ENCODE results near the gene FOXS1. TPM values are rescaled to one million over a fixed set of nuclear protein-coding genes. Genes with fewer than 3 reads are reported as not detected.
A peak's percentile ranks its signal among the peaks of the same experiment; 100 is the strongest.

The FOXS1 gene
- total RNA-seq (not detected), total RNA-seq (0 to 0.09 (median 0) reads per million in 29 experiments)
- not detected for total RNA-seq (2013)

DNA sequence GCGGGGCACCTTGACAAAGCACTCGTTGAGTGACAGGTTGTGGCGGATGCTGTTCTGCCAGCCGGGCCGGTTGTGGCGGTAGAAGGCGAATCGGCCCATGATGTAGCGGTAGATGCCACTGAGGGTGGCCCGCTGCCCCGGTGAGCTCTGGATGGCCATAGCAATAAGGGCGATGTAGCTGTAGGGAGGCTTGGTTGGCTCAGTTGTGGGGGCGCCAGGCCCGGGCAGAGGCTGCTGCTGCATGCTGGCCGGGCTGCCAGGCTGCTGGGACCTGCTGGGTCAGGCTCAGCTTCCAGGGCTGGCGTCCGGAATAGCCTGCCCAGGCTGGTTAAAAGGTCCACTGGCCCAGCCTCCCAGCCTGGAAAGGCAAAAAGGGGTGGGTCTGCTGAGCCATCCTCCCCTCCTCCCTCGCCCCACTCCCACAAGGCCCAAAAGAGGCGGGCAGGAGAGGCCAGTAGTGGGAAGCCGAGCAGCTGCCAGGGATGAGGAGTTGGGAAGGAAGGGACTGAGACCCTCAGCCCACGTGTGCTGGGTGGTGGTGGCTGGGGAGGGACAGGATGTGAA, at the start of gene FOXS1:
FOXS1 (minus strand) TSS at position 305 of the 564 bp plus-strand sequence; CDS start at position 243, 62 bp downstream.
- CTCF ChIA-PET, result interaction anchor here in 1 of 2 donors (1.0 kb wide), 1 partner anchor 12 kb away, joined by 4 read pairs; no protein-coding TSS in a partner anchor
- POLR2A ChIA-PET, result no interaction called here
- no peak within 1 kb of the TSS for H3K4me3 Mint-ChIP-seq
- Histone ChIP-seq H3K9me3 (no peaks in the 10 kb centered on the region), H3K27me3 (replicated peaks in 1 of 2; ENCODE audit: control insufficient read depth in 2 of 2, extremely low read depth in 1 of 2, insufficient read depth in 2 of 2, low read length in 1 of 2) (peaks cover 0 to 16% of the 10 kb centered on the region in 2 experiments), H3K4me1 (ENCODE audit: control insufficient read depth in 1 of 2, extremely low read depth in 1 of 2, insufficient read depth in 2 of 2, low read length in 2 of 2) (no peaks in the 10 kb centered on the region), H3K27ac (ENCODE audit: low read length) (no peak within 1 kb of the TSS), H3K4me3 (ENCODE audit: control insufficient read depth in 1 of 2, extremely low read depth in 1 of 2, low read length in 1 of 2) (no peak within 1 kb of the TSS), H3K36me3 (ENCODE audit: control insufficient read depth in 2 of 2, extremely low read depth in 1 of 2, insufficient read depth in 1 of 2, low read length in 1 of 2) (no peaks in the 10 kb centered on the region)
- DNase-seq (no peak), ATAC-seq (replicated peaks in 1 of 4) (no peak)
- H3K27ac Mint-ChIP-seq, result no peak within 1 kb of the TSS
- no peaks in the 10 kb centered on the region for H3K36me3 Mint-ChIP-seq
- H3K27me3 Mint-ChIP-seq, result peaks cover 0 to 15% of the 10 kb centered on the region in 2 donors
- H3K4me1 Mint-ChIP-seq, result no peaks in the 10 kb centered on the region
- H3K9me3 Mint-ChIP-seq, result no peaks in the 10 kb centered on the region
- WGBS (ENCODE audit: insufficient coverage), result 90% methylated on average over 17 of the region's 21 CpGs

DNA sequence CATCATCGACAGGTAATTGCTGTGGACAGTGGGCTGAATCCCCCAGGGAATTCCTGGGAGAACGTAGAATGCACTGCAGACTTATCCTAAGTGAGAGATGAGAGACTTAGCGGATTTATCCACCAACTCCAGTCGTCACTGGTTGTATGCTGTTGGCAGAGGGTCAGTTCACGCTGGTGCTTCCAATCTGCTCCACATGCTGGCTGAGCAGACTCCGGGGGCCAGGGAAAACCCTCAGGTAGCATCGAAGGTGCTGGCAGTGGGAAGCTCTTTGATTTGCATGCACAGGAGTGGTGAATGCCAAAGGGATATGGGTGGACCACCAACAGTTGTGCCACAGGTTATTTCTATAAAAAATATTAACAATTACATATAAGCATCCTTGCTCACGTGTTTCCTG, 45.2 kb upstream of the FOXS1 start:
- H3K27me3 ChIP-seq (replicated peaks in 1 of 2; ENCODE audit: control insufficient read depth in 2 of 2, extremely low read depth in 1 of 2, insufficient read depth in 2 of 2, low read length in 1 of 2), result peaks cover 0 to 7% of the 10 kb centered on the region in 2 experiments

GRCh38 chr20:31883829-31884228, 38.4 kb upstream of the FOXS1 start:
- Mint-ChIP-seq H3K27me3 (peaks cover 11 to 20% of the 10 kb centered on the region in 2 donors), H3K36me3 (no peaks in the 10 kb centered on the region), H3K9me3 (no peaks in the 10 kb centered on the region), H3K4me1 (peaks cover 16 to 19% (median 17%) of the 10 kb centered on the region in 3 donors), H3K27ac (no peak overlapping the region), H3K4me3 (no peak overlapping the region)
- ChIA-PET CTCF (no interaction called here), POLR2A (no interaction called here)
- H3K36me3 ChIP-seq (ENCODE audit: control insufficient read depth in 2 of 2, extremely low read depth in 1 of 2, insufficient read depth in 1 of 2, low read length in 1 of 2), result no peaks in the 10 kb centered on the region
- peaks cover 4 to 12% of the 10 kb centered on the region in 2 experiments for H3K4me1 ChIP-seq (ENCODE audit: control insufficient read depth in 1 of 2, extremely low read depth in 1 of 2, insufficient read depth in 2 of 2, low read length in 2 of 2)
- H3K27ac ChIP-seq (ENCODE audit: low read length), result no peak overlapping the region
- DNase-seq (no peak), ATAC-seq (replicated peaks in 1 of 4) (no peak)
- H3K27me3 ChIP-seq (replicated peaks in 1 of 2; ENCODE audit: control insufficient read depth in 2 of 2, extremely low read depth in 1 of 2, insufficient read depth in 2 of 2, low read length in 1 of 2), result peaks cover 0 to 15% of the 10 kb centered on the region in 2 experiments
- H3K9me3 ChIP-seq, result no peaks in the 10 kb centered on the region
- H3K4me3 ChIP-seq (ENCODE audit: control insufficient read depth in 1 of 2, extremely low read depth in 1 of 2, low read length in 1 of 2), result no peak overlapping the region

More for the DNA sequence above, 45.2 kb upstream of the FOXS1 start:
- H3K4me3 ChIP-seq (ENCODE audit: control insufficient read depth in 1 of 2, extremely low read depth in 1 of 2, low read length in 1 of 2), result no peak overlapping the region
- Mint-ChIP-seq H3K4me3 (no peak overlapping the region), H3K9me3 (peaks cover 0 to 3% (median 0%) of the 10 kb centered on the region in 3 donors), H3K27me3 (peaks cover 12 to 20% of the 10 kb centered on the region in 2 donors), H3K27ac (no peak overlapping the region), H3K4me1 (peaks cover 0 to 3% (median 0%) of the 10 kb centered on the region in 3 donors), H3K36me3 (no peaks in the 10 kb centered on the region)
- DNase-seq, result no peak
- H3K36me3 ChIP-seq (ENCODE audit: control insufficient read depth in 2 of 2, extremely low read depth in 1 of 2, insufficient read depth in 1 of 2, low read length in 1 of 2), result no peaks in the 10 kb centered on the region
- CTCF ChIA-PET, result interaction anchor here in 1 of 2 donors (0.5 to 0.6 kb wide), 2 partner anchors 130 to 217 kb away, joined by 3 to 9 read pairs; no protein-coding TSS in a partner anchor
- POLR2A ChIA-PET, result no interaction called here
- no peaks in the 10 kb centered on the region for H3K4me1 ChIP-seq (ENCODE audit: control insufficient read depth in 1 of 2, extremely low read depth in 1 of 2, insufficient read depth in 2 of 2, low read length in 2 of 2)
- H3K9me3 ChIP-seq, result no peaks in the 10 kb centered on the region
- H3K27ac ChIP-seq (ENCODE audit: low read length), result no peak overlapping the region
- WGBS (ENCODE audit: insufficient coverage), result 76% methylated on average over 8 of the region's 8 CpGs
- ATAC-seq (replicated peaks in 1 of 4), result no peak

DNA sequence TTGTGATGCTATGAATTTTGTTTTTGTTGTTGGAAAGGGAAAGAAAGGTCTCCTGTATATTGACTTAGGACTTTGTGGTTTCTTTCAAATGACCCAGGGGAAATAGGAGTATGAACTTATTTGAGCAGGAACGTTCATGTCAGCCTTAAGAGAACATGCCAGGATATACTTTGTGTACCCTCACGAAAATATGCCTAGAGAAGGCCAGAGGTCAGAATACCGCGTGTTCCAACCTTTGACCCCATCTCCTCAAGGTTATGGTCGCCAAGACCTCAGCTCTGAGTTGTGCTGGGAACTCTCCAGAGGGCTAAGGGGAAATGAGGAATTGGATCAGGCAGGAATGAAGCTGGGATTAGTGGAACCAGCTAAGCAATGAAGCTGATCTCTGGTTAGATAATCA, 36.5 kb upstream of the FOXS1 start:
- Histone ChIP-seq H3K36me3 (ENCODE audit: control insufficient read depth in 2 of 2, extremely low read depth in 1 of 2, insufficient read depth in 1 of 2, low read length in 1 of 2) (no peaks in the 10 kb centered on the region), H3K27ac (ENCODE audit: low read length) (no peak overlapping the region), H3K9me3 (no peaks in the 10 kb centered on the region), H3K27me3 (replicated peaks in 1 of 2; ENCODE audit: control insufficient read depth in 2 of 2, extremely low read depth in 1 of 2, insufficient read depth in 2 of 2, low read length in 1 of 2) (peaks cover 3 to 17% of the 10 kb centered on the region in 2 experiments), H3K4me1 (ENCODE audit: control insufficient read depth in 1 of 2, extremely low read depth in 1 of 2, insufficient read depth in 2 of 2, low read length in 2 of 2) (peaks cover 4 to 12% of the 10 kb centered on the region in 2 experiments), H3K4me3 (ENCODE audit: control insufficient read depth in 1 of 2, extremely low read depth in 1 of 2, low read length in 1 of 2) (no peak overlapping the region)
- no peaks in the 10 kb centered on the region for H3K36me3 Mint-ChIP-seq
- peak overlapping the region in 1 of 3 donors; percentile 11 for H3K4me3 Mint-ChIP-seq
- peaks cover 11 to 21% of the 10 kb centered on the region in 2 donors for H3K27me3 Mint-ChIP-seq
- no peak overlapping the region for H3K27ac Mint-ChIP-seq
- ChIA-PET POLR2A (no interaction called here), CTCF (interaction anchor here in 1 of 2 donors (0.6 to 1.3 kb wide), 2 partner anchors 11 to 70 kb away, joined by 4 to 5 read pairs; partner anchors contain the start of gene PDRG1)
- 60% methylated on average over 1 of the region's 5 CpGs for WGBS (ENCODE audit: insufficient coverage)
- DNase-seq, result no peak
- ATAC-seq (replicated peaks in 1 of 4), result no peak
- H3K9me3 Mint-ChIP-seq, result no peaks in the 10 kb centered on the region
- peaks cover 16 to 19% (median 17%) of the 10 kb centered on the region in 3 donors for H3K4me1 Mint-ChIP-seq

DNA sequence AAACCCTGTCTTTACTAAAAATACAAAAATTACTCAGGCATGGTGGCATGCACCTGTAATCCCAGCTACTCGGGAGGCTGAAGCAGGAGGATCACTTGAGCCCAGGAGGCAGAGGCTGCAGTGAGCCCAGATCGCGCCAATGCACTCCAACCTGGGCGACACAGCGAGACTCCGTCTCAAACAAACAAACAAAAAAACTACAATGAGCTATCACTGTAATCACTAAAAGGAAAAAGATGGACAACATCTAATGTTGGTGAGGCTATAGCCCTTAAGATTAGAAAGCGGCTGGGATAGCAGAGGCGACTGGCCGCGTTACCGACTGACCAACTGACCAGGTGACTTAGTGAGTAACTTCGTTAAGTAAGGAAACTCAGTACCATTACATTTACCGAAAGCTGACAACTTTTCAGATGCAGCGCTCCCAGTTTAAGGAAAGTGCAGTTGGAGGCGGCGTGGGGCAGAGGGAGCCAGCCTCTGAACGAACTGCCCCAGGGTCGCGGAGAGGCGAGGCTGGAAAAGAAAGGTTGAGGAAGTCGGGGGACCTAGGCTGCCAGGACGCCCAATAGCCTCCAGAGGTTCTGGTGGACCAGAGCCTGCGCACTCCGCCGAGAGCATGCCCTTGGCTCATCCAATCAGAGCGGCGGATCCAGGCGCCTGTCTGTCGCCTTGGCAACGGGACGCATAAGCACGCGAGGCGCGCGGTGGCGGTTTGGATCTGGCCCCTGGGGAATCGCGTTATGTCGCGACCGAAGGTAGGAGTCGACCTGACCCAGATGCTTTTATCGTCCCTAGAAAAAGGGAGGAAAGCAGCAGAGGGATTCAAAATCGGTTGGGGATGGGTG, 34.0 kb upstream of the FOXS1 start:
- Mint-ChIP-seq H3K27ac (peak overlapping the region in 1 of 2 donors; percentile 70), H3K4me1 (peaks cover 16 to 19% (median 17%) of the 10 kb centered on the region in 3 donors), H3K4me3 (peak overlapping the region; percentile 88 to 91 (median 88)), H3K36me3 (no peaks in the 10 kb centered on the region), H3K9me3 (no peaks in the 10 kb centered on the region), H3K27me3 (peaks cover 3 to 9% of the 10 kb centered on the region in 2 donors)
- Histone ChIP-seq H3K4me1 (ENCODE audit: control insufficient read depth in 1 of 2, extremely low read depth in 1 of 2, insufficient read depth in 2 of 2, low read length in 2 of 2) (peaks cover 4 to 12% of the 10 kb centered on the region in 2 experiments), H3K27ac (ENCODE audit: low read length) (no peak overlapping the region), H3K9me3 (no peaks in the 10 kb centered on the region), H3K4me3 (ENCODE audit: control insufficient read depth in 1 of 2, extremely low read depth in 1 of 2, low read length in 1 of 2) (peak overlapping the region; percentile 65 to 90), H3K27me3 (replicated peaks in 1 of 2; ENCODE audit: control insufficient read depth in 2 of 2, extremely low read depth in 1 of 2, insufficient read depth in 2 of 2, low read length in 1 of 2) (peaks cover 3 to 11% of the 10 kb centered on the region in 2 experiments), H3K36me3 (ENCODE audit: control insufficient read depth in 2 of 2, extremely low read depth in 1 of 2, insufficient read depth in 1 of 2, low read length in 1 of 2) (no peaks in the 10 kb centered on the region)
- peak; percentile 85 to 95 (median 88) for ATAC-seq (replicated peaks in 1 of 4)
- POLR2A ChIA-PET, result interaction anchor here (0.6 to 0.8 kb wide), 3 partner anchors 272 to 831 kb away, joined by 3 to 10 read pairs (median 4); partner anchors contain the start of gene HM13 (in 1 of the 2)
- peak; percentile 47 to 86 (median 66) for DNase-seq
- CTCF ChIA-PET, result interaction anchor here in 1 of 2 donors (0.5 to 2.5 kb wide), 5 partner anchors 8 to 218 kb away, joined by 3 to 18 read pairs (median 3); partner anchors contain the start of gene PDRG1
- 5% methylated on average over 27 of the region's 45 CpGs for WGBS (ENCODE audit: insufficient coverage)

- H3K27me3 Mint-ChIP-seq, result peaks cover 3 to 14% of the 10 kb centered on the region in 2 donors
- no peaks in the 10 kb centered on the region for H3K9me3 Mint-ChIP-seq
- H3K27ac Mint-ChIP-seq, result no peak overlapping the region
- H3K4me1 Mint-ChIP-seq, result peaks cover 16 to 19% (median 17%) of the 10 kb centered on the region in 3 donors
- Histone ChIP-seq H3K27ac (ENCODE audit: low read length) (no peak overlapping the region), H3K4me1 (ENCODE audit: control insufficient read depth in 1 of 2, extremely low read depth in 1 of 2, insufficient read depth in 2 of 2, low read length in 2 of 2) (peaks cover 4 to 12% of the 10 kb centered on the region in 2 experiments), H3K27me3 (replicated peaks in 1 of 2; ENCODE audit: control insufficient read depth in 2 of 2, extremely low read depth in 1 of 2, insufficient read depth in 2 of 2, low read length in 1 of 2) (peaks cover 3 to 18% of the 10 kb centered on the region in 2 experiments), H3K9me3 (no peaks in the 10 kb centered on the region), H3K36me3 (ENCODE audit: control insufficient read depth in 2 of 2, extremely low read depth in 1 of 2, insufficient read depth in 1 of 2, low read length in 1 of 2) (no peaks in the 10 kb centered on the region), H3K4me3 (ENCODE audit: control insufficient read depth in 1 of 2, extremely low read depth in 1 of 2, low read length in 1 of 2) (no peak overlapping the region)
- H3K4me3 Mint-ChIP-seq, result no peak overlapping the region
- ChIA-PET POLR2A (no interaction called here), CTCF (interaction anchor here in 1 of 2 donors (0.6 kb wide), 1 partner anchor 10 kb away, joined by 8 read pairs; no protein-coding TSS in a partner anchor)
- ATAC-seq (replicated peaks in 1 of 4) (no peak), DNase-seq (no peak)
- no peaks in the 10 kb centered on the region for H3K36me3 Mint-ChIP-seq
These were observed 32.3 kb upstream of the FOXS1 start for GRCh38 chr20:31877684-31878083.
